ENCODE data around the gene C3orf22.

GRCh38 chr3:126522363-126522788 lies 36.4 kb downstream of the C3orf22 start:
- TF ChIP-seq CTCF (IDR thresholded peaks at IDR 0.05), result peak; percentile 61 to 89 (median 61)
- no peak for TF ChIP-seq POLR2A (IDR thresholded peaks at IDR 0.05)
- TF ChIP-seq EP300 (IDR thresholded peaks at IDR 0.05), result no peak

Measured in ovary (tissue), 3 donors.